Measurements from ENCODE around the gene ZDBF2.
"Not testable (repeated sequence)": the region's sequence is repeated elsewhere in the genome, so short reads cannot be mapped to it uniquely, and the experiment has no call there.

ZDBF2 gene

GRCh38 chr2:206260188-206261012, 14.1 kb upstream of the ZDBF2 start:
- DNase-seq, result peak; percentile 23 to 36 (median 26)

DNA sequence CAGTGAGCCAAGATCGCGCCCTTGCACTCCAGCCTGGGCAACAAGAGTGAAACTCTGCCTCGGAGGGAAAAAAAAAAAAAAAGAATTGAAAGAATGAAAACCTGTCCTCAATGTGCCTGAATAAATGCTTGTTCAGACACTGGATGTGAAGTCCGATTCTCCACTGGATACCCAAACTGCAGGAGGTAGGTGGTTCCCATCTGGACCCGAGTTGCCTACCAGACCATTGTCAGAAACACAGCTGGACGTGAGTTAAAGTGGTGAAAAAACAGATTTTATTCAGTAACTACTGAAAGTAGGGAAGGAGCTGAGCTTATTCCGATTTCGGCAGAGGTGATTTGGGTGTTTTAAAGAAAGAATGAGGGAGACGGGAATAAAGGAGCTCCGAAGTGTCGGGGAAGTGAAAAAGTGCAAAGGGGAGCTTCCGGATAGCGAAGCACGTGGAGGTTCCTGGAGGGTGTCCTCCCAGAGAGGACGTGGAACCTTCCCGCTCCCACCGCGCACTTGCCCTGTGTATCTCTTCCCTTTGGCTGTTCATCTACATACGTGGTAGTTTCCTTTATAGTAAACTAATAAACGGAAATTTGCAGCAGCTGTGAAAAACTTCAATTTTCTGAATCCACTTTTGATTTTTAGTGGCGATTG, 10.4 kb upstream of the ZDBF2 start:
- no peak for DNase-seq

- DNase-seq, result no peak
Observed at GRCh38 chr2:206266130-206267125, 8.0 kb upstream of the ZDBF2 start.

DNA sequence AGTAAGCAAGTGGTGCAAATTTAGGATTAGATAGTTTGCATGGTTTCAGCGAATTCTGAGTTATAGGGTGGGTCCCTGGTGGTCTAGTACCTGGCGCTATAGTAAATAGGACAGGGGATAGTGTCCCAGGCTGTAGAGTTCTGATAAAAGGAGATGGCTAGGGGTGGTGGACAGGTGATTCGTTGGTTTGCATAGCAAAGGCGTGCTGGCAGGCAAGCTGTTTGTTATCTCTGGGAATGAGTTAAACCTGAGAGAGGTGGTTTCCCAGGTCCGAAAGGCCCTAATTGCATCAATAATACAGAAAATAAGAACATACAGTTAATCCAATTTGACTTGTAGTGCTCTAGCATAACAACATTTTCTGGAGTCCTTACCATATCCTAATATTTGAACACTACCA, 6.9 kb upstream of the ZDBF2 start:
- no peak for DNase-seq

DNA sequence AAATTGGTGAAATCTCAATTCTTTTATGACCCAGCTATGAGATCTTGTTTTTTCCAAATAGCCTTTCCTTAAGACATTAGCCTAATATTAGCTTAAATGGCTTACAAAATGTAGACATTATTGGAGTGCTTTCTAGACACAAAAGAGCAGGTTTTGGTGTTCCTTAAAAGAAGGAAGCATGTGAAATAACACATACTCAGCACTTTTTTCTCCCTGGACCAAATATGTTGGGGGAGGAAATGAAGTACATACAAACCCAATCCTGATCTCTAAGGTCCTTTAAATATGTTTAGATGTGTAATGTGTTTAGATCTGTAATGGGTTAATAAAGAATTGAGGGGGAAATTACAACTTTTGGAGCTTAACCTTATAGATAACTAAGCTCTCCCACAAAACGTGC, 3.4 kb upstream of the ZDBF2 start:
- DNase-seq, result no peak

GRCh38 chr2:206273905-206274304, 558 bp upstream of the ZDBF2 start:
- DNase-seq, result no peak

DNA sequence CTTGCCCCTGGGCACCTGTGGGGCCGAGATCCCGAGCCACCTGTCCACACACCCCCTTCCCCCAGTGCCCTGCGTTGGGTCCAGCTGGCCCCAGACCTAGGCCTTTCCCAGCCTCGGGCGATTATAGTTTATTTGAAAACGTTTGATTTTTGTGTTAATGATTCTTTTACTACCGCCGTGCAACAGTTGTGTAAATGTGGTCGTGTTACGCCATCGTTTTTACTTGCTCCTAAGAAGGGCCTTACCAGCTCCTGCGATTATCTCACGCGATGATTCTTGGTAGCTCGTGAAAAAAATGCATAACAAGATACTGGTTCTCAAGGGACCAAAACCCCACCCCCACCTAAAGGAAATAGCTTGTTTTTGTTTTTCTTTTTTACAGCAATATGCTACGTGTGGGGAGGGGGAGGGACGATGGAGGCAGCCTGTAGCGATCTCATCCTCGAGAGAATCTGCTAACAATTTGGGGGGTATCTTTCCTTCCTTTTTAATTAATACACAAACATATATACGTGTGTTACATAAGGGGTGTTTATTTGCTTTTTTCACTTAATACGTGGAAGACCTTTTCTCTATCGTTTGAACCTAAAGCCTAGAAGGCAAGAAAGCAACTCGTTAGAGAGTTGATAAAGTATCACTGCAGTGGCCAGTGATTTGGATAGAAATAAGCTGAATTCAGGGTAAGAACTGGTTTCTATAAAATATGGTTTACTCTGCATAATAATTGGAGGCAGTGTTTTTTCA, 1.0 kb downstream of the ZDBF2 start:
- DNase-seq, result no peak

- no peak for DNase-seq
Observed at GRCh38 chr2:206276169-206276942, 1.9 kb downstream of the ZDBF2 start.

GRCh38 chr2:206277503-206277902, 3.0 kb downstream of the ZDBF2 start:
- DNase-seq, result no peak

GRCh38 chr2:206282746-206283145, 8.3 kb downstream of the ZDBF2 start:
- no peak for DNase-seq

DNA sequence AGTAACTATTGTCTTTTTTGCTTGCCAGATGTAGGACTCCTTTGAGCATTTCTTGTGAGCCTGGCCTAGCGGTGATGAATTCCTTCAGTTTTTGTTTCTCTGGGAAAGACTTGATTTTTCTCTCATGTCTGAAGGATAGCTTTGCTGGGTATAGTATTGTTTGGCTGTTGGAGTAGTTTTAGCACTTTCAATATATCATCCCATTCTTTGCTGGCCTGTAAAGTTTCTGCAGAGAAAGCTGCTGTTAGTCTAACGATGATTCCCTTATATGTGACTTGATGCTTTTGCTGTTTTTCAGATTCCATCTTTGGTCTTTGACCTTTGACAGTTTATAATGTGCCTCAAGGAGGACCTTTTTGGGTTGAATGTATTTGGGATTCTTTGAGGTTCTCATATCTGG, 12.7 kb downstream of the ZDBF2 start:
- DNase-seq, result no peak

- DNase-seq, result no peak
Observed at GRCh38 chr2:206289391-206289790, 14.9 kb downstream of the ZDBF2 start.

- DNase-seq, result no peak
Observed at GRCh38 chr2:206296128-206296527, 21.7 kb downstream of the ZDBF2 start.

- DNase-seq, result not testable (repeated sequence)
Observed at GRCh38 chr2:206299608-206300007, 25.1 kb downstream of the ZDBF2 start.

- DNase-seq, result no peak
Observed at GRCh38 chr2:206305523-206306245, 31.2 kb downstream of the ZDBF2 start.

GRCh38 chr2:206311026-206311425, 36.6 kb downstream of the ZDBF2 start:
- no peak for DNase-seq

GRCh38 chr2:206316141-206316540, 41.7 kb downstream of the ZDBF2 start:
- no peak for DNase-seq

GRCh38 chr2:206323033-206323432, 48.6 kb downstream of the ZDBF2 start:
- DNase-seq, result no peak

- no peak for DNase-seq
Observed at GRCh38 chr2:206323486-206323885, 49.0 kb downstream of the ZDBF2 start.

- no peak for DNase-seq
Observed at GRCh38 chr2:206324869-206325268, 50.4 kb downstream of the ZDBF2 start.

DNA sequence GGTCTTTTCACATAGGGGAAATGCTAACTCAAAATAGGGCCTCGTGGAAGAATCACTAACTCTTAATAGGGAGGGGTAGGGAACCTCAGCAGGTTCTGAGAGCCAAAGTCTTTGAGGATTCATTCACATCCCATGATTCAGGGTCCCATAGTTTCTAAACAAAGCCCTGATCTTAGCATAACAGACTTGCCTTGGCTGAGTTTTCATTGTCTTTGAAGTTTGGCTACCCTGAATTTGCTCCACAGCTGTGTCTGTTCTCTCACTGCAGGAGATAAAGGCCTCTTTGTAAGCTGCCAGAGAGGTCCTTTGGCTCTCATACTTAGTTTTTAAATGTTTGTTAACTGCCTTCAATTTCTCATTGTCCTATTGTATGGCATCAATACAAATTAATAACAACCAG, 54.5 kb downstream of the ZDBF2 start:
- no peak for DNase-seq
